ENCODE measurements around the gene CCDC191. TPM values are rescaled to one million over a fixed set of nuclear protein-coding genes. Genes with fewer than 3 reads are reported as not detected.

CCDC191 gene
- 1 to 10 TPM; 1.4 to 2.3 TPM for total RNA-seq

- Mint-ChIP-seq H3K4me3 (peak within 1 kb of the TSS; percentile 84), H3K4me1 (peaks cover 29% of the 10 kb centered on the region), H3K27ac (peak within 1 kb of the TSS; percentile 89), H3K36me3 (ENCODE audit: low read depth) (peaks cover 39% of the 10 kb centered on the region), H3K9me3 (no peaks in the 10 kb centered on the region), H3K27me3 (no peaks in the 10 kb centered on the region)
- ATAC-seq (replicated peaks), result peak; percentile 95
These were observed at the start of gene CCDC191, which contains the start of gene QTRT2 for GRCh38 chr3:114056130-114057010. Gene CCDC191, minus strand, starts transcription at chr3:114056526. Its CDS starts 60 bp downstream, at chr3:114056466. Gene QTRT2, plus strand, starts transcription at chr3:114056737. Its CDS starts 8,521 bp downstream, at chr3:114065258.

GRCh38 chr3:114104414-114104813, 48.1 kb upstream of the CCDC191 start:
- peaks cover 9% of the 10 kb centered on the region for H3K27me3 Mint-ChIP-seq
- no peaks in the 10 kb centered on the region for H3K36me3 Mint-ChIP-seq (ENCODE audit: low read depth)
- no peak for ATAC-seq (replicated peaks)
- H3K4me3 Mint-ChIP-seq, result no peak overlapping the region
- H3K27ac Mint-ChIP-seq, result no peak overlapping the region
- H3K9me3 Mint-ChIP-seq, result no peaks in the 10 kb centered on the region
- no peaks in the 10 kb centered on the region for H3K4me1 Mint-ChIP-seq

- ATAC-seq (replicated peaks), result no peak
- H3K27me3 Mint-ChIP-seq, result peaks cover 8% of the 10 kb centered on the region
- no peaks in the 10 kb centered on the region for H3K4me1 Mint-ChIP-seq
- H3K9me3 Mint-ChIP-seq, result no peaks in the 10 kb centered on the region
- H3K27ac Mint-ChIP-seq, result no peak overlapping the region
- H3K36me3 Mint-ChIP-seq (ENCODE audit: low read depth), result no peaks in the 10 kb centered on the region
- no peak overlapping the region for H3K4me3 Mint-ChIP-seq
These were observed 47.5 kb upstream of the CCDC191 start for GRCh38 chr3:114103858-114104257.

- Mint-ChIP-seq H3K4me3 (no peak overlapping the region), H3K27me3 (peaks cover 8% of the 10 kb centered on the region), H3K27ac (no peak overlapping the region), H3K9me3 (no peaks in the 10 kb centered on the region), H3K36me3 (ENCODE audit: low read depth) (no peaks in the 10 kb centered on the region), H3K4me1 (no peaks in the 10 kb centered on the region)
- no peak for ATAC-seq (replicated peaks)
These were observed 46.9 kb upstream of the CCDC191 start for GRCh38 chr3:114103181-114103580.

- Mint-ChIP-seq H3K27me3 (peaks cover 8% of the 10 kb centered on the region), H3K4me3 (no peak overlapping the region), H3K36me3 (ENCODE audit: low read depth) (no peaks in the 10 kb centered on the region), H3K9me3 (no peaks in the 10 kb centered on the region), H3K27ac (no peak overlapping the region), H3K4me1 (no peaks in the 10 kb centered on the region)
- no peak for ATAC-seq (replicated peaks)
These were observed 44.8 kb upstream of the CCDC191 start for GRCh38 chr3:114101101-114101500.

- H3K36me3 Mint-ChIP-seq (ENCODE audit: low read depth), result no peaks in the 10 kb centered on the region
These were observed 39.5 kb upstream of the CCDC191 start for GRCh38 chr3:114095796-114096195.

GRCh38 chr3:114093596-114093995, 37.3 kb upstream of the CCDC191 start:
- no peaks in the 10 kb centered on the region for H3K36me3 Mint-ChIP-seq (ENCODE audit: low read depth)

More at GRCh38 chr3:114095796-114096195, 39.5 kb upstream of the CCDC191 start:
- no peak for ATAC-seq (replicated peaks)
- Mint-ChIP-seq H3K4me1 (no peaks in the 10 kb centered on the region), H3K27me3 (no peaks in the 10 kb centered on the region), H3K27ac (no peak overlapping the region), H3K4me3 (no peak overlapping the region), H3K9me3 (no peaks in the 10 kb centered on the region)

GRCh38 chr3:114093016-114093380, 36.7 kb upstream of the CCDC191 start:
- H3K36me3 Mint-ChIP-seq (ENCODE audit: low read depth), result peaks cover 1% of the 10 kb centered on the region
- H3K9me3 Mint-ChIP-seq, result no peaks in the 10 kb centered on the region
- H3K4me3 Mint-ChIP-seq, result no peak overlapping the region
- no peak for ATAC-seq (replicated peaks)
- no peaks in the 10 kb centered on the region for H3K27me3 Mint-ChIP-seq
- no peaks in the 10 kb centered on the region for H3K4me1 Mint-ChIP-seq
- no peak overlapping the region for H3K27ac Mint-ChIP-seq

More at GRCh38 chr3:114093596-114093995, 37.3 kb upstream of the CCDC191 start:
- no peaks in the 10 kb centered on the region for H3K9me3 Mint-ChIP-seq
- H3K4me1 Mint-ChIP-seq, result no peaks in the 10 kb centered on the region
- H3K27me3 Mint-ChIP-seq, result no peaks in the 10 kb centered on the region
- H3K27ac Mint-ChIP-seq, result no peak overlapping the region
- no peak for ATAC-seq (replicated peaks)
- no peak overlapping the region for H3K4me3 Mint-ChIP-seq

GRCh38 chr3:114092151-114093015, 36.1 kb upstream of the CCDC191 start:
- Mint-ChIP-seq H3K9me3 (no peaks in the 10 kb centered on the region), H3K27ac (no peak overlapping the region), H3K4me3 (no peak overlapping the region), H3K27me3 (no peaks in the 10 kb centered on the region), H3K4me1 (no peaks in the 10 kb centered on the region), H3K36me3 (ENCODE audit: low read depth) (peaks cover 8% of the 10 kb centered on the region)
- ATAC-seq (replicated peaks), result no peak

GRCh38 chr3:114089675-114090074, 33.3 kb upstream of the CCDC191 start:
- Mint-ChIP-seq H3K27ac (no peak overlapping the region), H3K27me3 (no peaks in the 10 kb centered on the region), H3K36me3 (ENCODE audit: low read depth) (peaks cover 35% of the 10 kb centered on the region), H3K4me1 (no peaks in the 10 kb centered on the region), H3K9me3 (no peaks in the 10 kb centered on the region), H3K4me3 (no peak overlapping the region)
- ATAC-seq (replicated peaks), result no peak

- no peak overlapping the region for H3K4me3 Mint-ChIP-seq
- H3K27me3 Mint-ChIP-seq, result no peaks in the 10 kb centered on the region
- H3K27ac Mint-ChIP-seq, result no peak overlapping the region
- no peak for ATAC-seq (replicated peaks)
- no peaks in the 10 kb centered on the region for H3K9me3 Mint-ChIP-seq
- H3K36me3 Mint-ChIP-seq (ENCODE audit: low read depth), result peaks cover 68% of the 10 kb centered on the region
- no peaks in the 10 kb centered on the region for H3K4me1 Mint-ChIP-seq
These were observed 30.0 kb upstream of the CCDC191 start for GRCh38 chr3:114086356-114086755.

GRCh38 chr3:114083112-114083511, 26.8 kb upstream of the CCDC191 start:
- Mint-ChIP-seq H3K4me1 (no peaks in the 10 kb centered on the region), H3K9me3 (no peaks in the 10 kb centered on the region), H3K36me3 (ENCODE audit: low read depth) (peaks cover 100% of the 10 kb centered on the region), H3K27ac (peak overlapping the region; percentile 33), H3K27me3 (no peaks in the 10 kb centered on the region), H3K4me3 (no peak overlapping the region)
- ATAC-seq (replicated peaks), result no peak

- no peak overlapping the region for H3K4me3 Mint-ChIP-seq
- no peak overlapping the region for H3K27ac Mint-ChIP-seq
- peaks cover 100% of the 10 kb centered on the region for H3K36me3 Mint-ChIP-seq (ENCODE audit: low read depth)
- H3K27me3 Mint-ChIP-seq, result no peaks in the 10 kb centered on the region
- H3K4me1 Mint-ChIP-seq, result no peaks in the 10 kb centered on the region
- ATAC-seq (replicated peaks), result no peak
- H3K9me3 Mint-ChIP-seq, result no peaks in the 10 kb centered on the region
These were observed 24.7 kb upstream of the CCDC191 start for GRCh38 chr3:114081037-114081436.

- Mint-ChIP-seq H3K27ac (peak overlapping the region; percentile 2), H3K4me3 (no peak overlapping the region)
- ATAC-seq (replicated peaks), result no peak
These were observed 23.9 kb upstream of the CCDC191 start for GRCh38 chr3:114080201-114080600.

More at GRCh38 chr3:114080201-114080600, 23.9 kb upstream of the CCDC191 start:
- no peaks in the 10 kb centered on the region for H3K27me3 Mint-ChIP-seq
- no peaks in the 10 kb centered on the region for H3K4me1 Mint-ChIP-seq
- H3K36me3 Mint-ChIP-seq (ENCODE audit: low read depth), result peaks cover 100% of the 10 kb centered on the region
- no peaks in the 10 kb centered on the region for H3K9me3 Mint-ChIP-seq
